ENCODE measurements around the gene PHLPP2. TPM values are rescaled to one million over a fixed set of nuclear protein-coding genes. Genes with fewer than 3 reads are reported as not detected.

The PHLPP2 gene
- total RNA-seq, 4 donors from 2014 or later: 16.0 to 21.1 (median 18.2) TPM

GRCh38 chr16:71706046-71706445 lies 18.5 kb downstream of the PHLPP2 start:
- TF ChIP-seq EP300 (IDR thresholded peaks at IDR 0.05) (no peak), POLR2AphosphoS5 (IDR thresholded peaks at IDR 0.05) (no peak), CTCF (IDR thresholded peaks at IDR 0.05) (no peak), POLR2A (IDR thresholded peaks at IDR 0.05) (no peak)
- ATAC-seq: no peak
- Histone ChIP-seq H3K27me3 (no peaks in the 10 kb centered on the region), H3K9me3 (no peaks in the 10 kb centered on the region), H3K4me1 (peaks cover 0 to 29% (median 0%) of the 10 kb centered on the region in 3 donors), H3K36me3 (peaks cover 0 to 12% of the 10 kb centered on the region in 2 donors), H3K4me3 (no peak overlapping the region), H3K27ac (no peak overlapping the region)
- 94 to 100% methylated on average over 2 of the region's 2 CpGs for WGBS, 2 donors (ENCODE audit: low coverage in 1 of 2)

- Histone ChIP-seq H3K27ac (no peak overlapping the region), H3K36me3 (peaks cover 0 to 36% of the 10 kb centered on the region in 2 donors), H3K4me3 (no peak overlapping the region), H3K27me3 (no peaks in the 10 kb centered on the region), H3K9me3 (no peaks in the 10 kb centered on the region), H3K4me1 (peaks cover 0 to 12% (median 0%) of the 10 kb centered on the region in 3 donors)
- WGBS, 2 donors (ENCODE audit: low coverage in 1 of 2): 90 to 100% methylated on average over 1 of the region's 1 CpG
- ATAC-seq: no peak
- no peak for TF ChIP-seq CTCF (IDR thresholded peaks at IDR 0.05)
- TF ChIP-seq POLR2AphosphoS5 (IDR thresholded peaks at IDR 0.05): no peak
- no peak for TF ChIP-seq EP300 (IDR thresholded peaks at IDR 0.05)
- TF ChIP-seq POLR2A (IDR thresholded peaks at IDR 0.05): no peak
These were observed 21.2 kb downstream of the PHLPP2 start for GRCh38 chr16:71703333-71703732.

GRCh38 chr16:71700831-71701230 lies 23.7 kb downstream of the PHLPP2 start:
- WGBS, 2 donors (ENCODE audit: low coverage in 1 of 2): 78 to 96% methylated on average over 1 to 4 of the region's 4 CpGs
- no peaks in the 10 kb centered on the region for H3K27me3 ChIP-seq

GRCh38 chr16:71698491-71698890 lies 26.0 kb downstream of the PHLPP2 start:
- 69 to 100% methylated on average over 2 of the region's 3 CpGs for WGBS, 2 donors (ENCODE audit: low coverage in 1 of 2)
- H3K27me3 ChIP-seq: no peaks in the 10 kb centered on the region
- no peak overlapping the region for H3K4me3 ChIP-seq
- H3K27ac ChIP-seq: no peak overlapping the region
- no peaks in the 10 kb centered on the region for H3K4me1 ChIP-seq
- H3K36me3 ChIP-seq: peaks cover 0 to 42% of the 10 kb centered on the region in 2 donors
- ATAC-seq: no peak
- no peaks in the 10 kb centered on the region for H3K9me3 ChIP-seq
- TF ChIP-seq POLR2A (IDR thresholded peaks at IDR 0.05) (no peak), CTCF (IDR thresholded peaks at IDR 0.05) (no peak), POLR2AphosphoS5 (IDR thresholded peaks at IDR 0.05) (no peak), EP300 (IDR thresholded peaks at IDR 0.05) (no peak)

More at GRCh38 chr16:71700831-71701230, 23.7 kb downstream of the PHLPP2 start:
- no peak for TF ChIP-seq POLR2AphosphoS5 (IDR thresholded peaks at IDR 0.05)
- no peak for TF ChIP-seq EP300 (IDR thresholded peaks at IDR 0.05)
- TF ChIP-seq CTCF (IDR thresholded peaks at IDR 0.05): no peak
- TF ChIP-seq POLR2A (IDR thresholded peaks at IDR 0.05): no peak
- Histone ChIP-seq H3K4me1 (no peaks in the 10 kb centered on the region), H3K36me3 (peaks cover 0 to 42% of the 10 kb centered on the region in 2 donors), H3K9me3 (no peaks in the 10 kb centered on the region), H3K27ac (no peak overlapping the region), H3K4me3 (no peak overlapping the region)
- ATAC-seq: no peak

GRCh38 chr16:71693164-71693563 lies 31.3 kb downstream of the PHLPP2 start:
- no peaks in the 10 kb centered on the region for H3K27me3 ChIP-seq

More at GRCh38 chr16:71693164-71693563, 31.3 kb downstream of the PHLPP2 start:
- WGBS, 2 donors (ENCODE audit: low coverage in 1 of 2): 96 to 100% methylated on average over 2 to 4 of the region's 5 CpGs
- ATAC-seq: no peak
- no peaks in the 10 kb centered on the region for H3K9me3 ChIP-seq
- TF ChIP-seq EP300 (IDR thresholded peaks at IDR 0.05): no peak
- TF ChIP-seq CTCF (IDR thresholded peaks at IDR 0.05): no peak
- no peak for TF ChIP-seq POLR2A (IDR thresholded peaks at IDR 0.05)
- no peak for TF ChIP-seq POLR2AphosphoS5 (IDR thresholded peaks at IDR 0.05)
- H3K4me1 ChIP-seq: no peaks in the 10 kb centered on the region
- peaks cover 0 to 33% of the 10 kb centered on the region in 2 donors for H3K36me3 ChIP-seq
- H3K27ac ChIP-seq: no peak overlapping the region
- no peak overlapping the region for H3K4me3 ChIP-seq

Measured in gastroesophageal sphincter (tissue), 4 donors.